K562 (cell line): Measurements from ENCODE around the gene ADIPOR2. TPM values are rescaled to one million over a fixed set of nuclear protein-coding genes. Genes with fewer than 3 reads are reported as not detected.

ENCODE experiments used
- ATAC-seq: fragments of 200-7000 bp; cut with Tn5 transposase; 3 replicates; pipeline ENCODE4 v1.9.1; 2020; ENCODE audit warnings: moderate library complexity
- BruUV-seq: library from RNA; stranded (reverse); fragments of 400-500 nt; replicated peaks from 2 replicates; lab custom pipeline; 2021; lab: Mats Ljungman, UMichigan
- CTCF ChIA-PET: fragments of 300-600 bp; formaldehyde crosslinking; extraction: SDS; loops from one replicate; lab custom pipeline; 2021; ENCODE audit warnings: low intra/inter-chr PET ratio; lab: Yijun Ruan, JAX
- POLR2A ChIA-PET: fragments of 300-600, 350-650 bp; sonication (Branson Sonifier 250); formaldehyde crosslinking; extraction: SDS; loops from one replicate; lab custom pipeline; 2021; ENCODE audit warnings: antibody characterized with exemption, inconsistent platforms; lab: Yijun Ruan, JAX
- DNase-seq, 4 experiments: peaks; one replicate each; pipeline versions ENCODE4 v3.0.0 to v3.0.0-alpha.2; 2011 to 2018; ENCODE audit warnings: low spot score in 3 of 4, mixed read lengths in 3 of 4; ENCODE audit errors: extremely low read depth in 1 of 4
- FAIRE-seq: peaks from 2 replicates; lab custom pipeline; 2011; peaks lifted over from hg19 to GRCh38; lab: Jason Lieb, UNC
- H2AFZ ChIP-seq: 2 replicates; pipeline ENCODE4 v1.6.0; 2011; ENCODE audit warnings: low read depth, low read length, control low read depth, inconsistent platforms
- H3K27ac ChIP-seq: fragments of 200-600 bp; 3 replicates; pipeline ENCODE4 v1.8.0; 2011; ENCODE audit warnings: low read depth, mild to moderate bottlenecking, control low read depth, inconsistent platforms, low read length, moderate library complexity, mixed read lengths; ENCODE audit errors: extremely low read depth
- H3K27me3 ChIP-seq, 2 experiments: fragments of 300-600 bp in 1 of 2; 2 replicates in 1 of 2; 3 replicates in 1 of 2; pipeline versions ENCODE4 v1.6.0 to v1.8.0; 2011; ENCODE audit warnings: inconsistent platforms in 2 of 2, low read length in 2 of 2, mild to moderate bottlenecking in 1 of 2, mixed read lengths in 1 of 2, moderate library complexity in 1 of 2; ENCODE audit not compliant: control insufficient read depth in 2 of 2, insufficient read depth in 2 of 2
- H3K36me3 ChIP-seq: fragments of 300-600 bp; 3 replicates; pipeline ENCODE4 v1.8.0; 2011; ENCODE audit warnings: mild to moderate bottlenecking, low read length, inconsistent platforms; ENCODE audit not compliant: control insufficient read depth, insufficient read depth
- H3K4me1 ChIP-seq, 2 experiments: fragments of 200-600 bp in 1 of 2; replicated peaks in 1 of 2; 2 replicates in 1 of 2; 3 replicates in 1 of 2; pipeline versions ENCODE4 v1.5.1 to v1.8.0; 2011; ENCODE audit warnings: inconsistent platforms in 2 of 2, low read length in 2 of 2, mild to moderate bottlenecking in 1 of 2, mixed read lengths in 1 of 2, moderate library complexity in 1 of 2; ENCODE audit not compliant: control insufficient read depth in 2 of 2, insufficient read depth in 2 of 2
- H3K4me2 ChIP-seq: 2 replicates; pipeline ENCODE4 v1.6.1; 2011; ENCODE audit warnings: low read length, control low read depth, inconsistent platforms, mixed read lengths; ENCODE audit not compliant: insufficient read depth
- H3K4me3 ChIP-seq: fragments of 200-600 bp; sonication (generic), shearing (Covaris generic); 2 replicates; pipeline ENCODE4 v1.5.1; 2016; ENCODE audit warnings: control low read depth, inconsistent platforms
- H3K79me2 ChIP-seq: fragments of 200-600 bp; 3 replicates; pipeline ENCODE4 v1.8.0; 2011; ENCODE audit warnings: low read length, inconsistent platforms; ENCODE audit not compliant: control insufficient read depth, insufficient read depth
- H3K9ac ChIP-seq, 2 experiments: 2 replicates each; pipeline versions ENCODE4 v1.6.0 to v1.6.1; 2011; ENCODE audit warnings: low read depth in 2 of 2, low read length in 2 of 2, control low read depth in 1 of 2, inconsistent platforms in 1 of 2, mild to moderate bottlenecking in 1 of 2, mixed read lengths in 1 of 2; ENCODE audit not compliant: insufficient read depth in 1 of 2
- H3K9me1 ChIP-seq: one replicate; pipeline ENCODE4 v1.6.0; 2011; ENCODE audit warnings: inconsistent platforms, mild to moderate bottlenecking, low read length, moderate library complexity; ENCODE audit not compliant: control insufficient read depth, insufficient read depth
- H3K9me3 ChIP-seq: replicated peaks from 2 replicates; pipeline ENCODE4 v1.5.1; 2011; ENCODE audit warnings: low read depth, low read length, inconsistent platforms; ENCODE audit not compliant: control insufficient read depth, insufficient read depth
- H4K20me1 ChIP-seq: replicated peaks from 2 replicates; pipeline ENCODE4 v1.6.1; 2011; ENCODE audit warnings: low read length, inconsistent platforms, mixed read lengths; ENCODE audit not compliant: control insufficient read depth, insufficient read depth
- CBFA2T2 ChIP-seq: fragments of 450-650 bp; conservative IDR thresholded peaks from 2 replicates; pipeline ENCODE4 v1.6.1; 2017; ENCODE audit warnings: mild to moderate bottlenecking
- DNMT1 ChIP-seq: fragments of 450-650 bp; IDR thresholded peaks from 2 replicates; pipeline ENCODE4 v1.6.1; 2016; ENCODE audit warnings: antibody characterized with exemption, mild to moderate bottlenecking
- ELF1 ChIP-seq: fragments of 200-800 bp; sonication (Bioruptor generic); IDR thresholded peaks from 2 replicates; pipeline ENCODE4 v1.6.1; 2016; ENCODE audit warnings: missing genetic modification characterization, missing compliant biosample characterization
- EWSR1 ChIP-seq: fragments of 450-650 bp; IDR thresholded peaks from 2 replicates; pipeline ENCODE4 v1.6.1; 2018; ENCODE audit warnings: borderline replicate concordance, mild to moderate bottlenecking, low read depth, moderate library complexity; ENCODE audit not compliant: partially characterized antibody
- GABPA ChIP-seq: fragments of 200-800 bp; sonication (Bioruptor generic); conservative IDR thresholded peaks from 2 replicates; pipeline ENCODE4 v1.6.1; 2016; ENCODE audit warnings: low read depth, missing genetic modification characterization, missing compliant biosample characterization
- GABPB2 ChIP-seq: fragments of 250-450 bp; sonication (Bioruptor Pico); conservative IDR thresholded peaks from 2 replicates; pipeline ENCODE4 v1.5.1; 2021; ENCODE audit warnings: mild to moderate bottlenecking
- HDGF ChIP-seq: fragments of 450-650 bp; IDR thresholded peaks from 2 replicates; pipeline ENCODE4 v1.6.1; 2016
- HINFP ChIP-seq: fragments of 450-650 bp; conservative IDR thresholded peaks from 2 replicates; pipeline ENCODE4 v1.6.1; 2016; ENCODE audit warnings: missing genetic modification characterization, low read depth, mild to moderate bottlenecking, control low read depth, missing compliant biosample characterization
- HNRNPL ChIP-seq: fragments of 200-400 bp; formaldehyde crosslinking; IDR thresholded peaks from 2 replicates; pipeline ENCODE4 v1.6.1; 2017; ENCODE audit warnings: low read depth, mild to moderate bottlenecking, low read length
- HNRNPUL1 ChIP-seq: fragments of 200-400 bp; formaldehyde crosslinking; IDR thresholded peaks from 2 replicates; pipeline ENCODE4 v1.6.1; 2017; ENCODE audit warnings: low read length
- IFI16 ChIP-seq: fragments of 250-450 bp; sonication (Bioruptor Pico); IDR thresholded peaks from 2 replicates; pipeline ENCODE4 v2.1.2; 2022; ENCODE audit warnings: mild to moderate bottlenecking, inconsistent platforms
- MCM2 ChIP-seq: fragments of 450-650 bp; IDR thresholded peaks from 2 replicates; pipeline ENCODE4 v1.6.1; 2017; ENCODE audit warnings: low read depth, mild to moderate bottlenecking
- MCM3 ChIP-seq: fragments of 450-650 bp; IDR thresholded peaks from 2 replicates; pipeline ENCODE4 v1.6.1; 2016
- RBFOX2 ChIP-seq: fragments of 200-400 bp; formaldehyde crosslinking; IDR thresholded peaks from 2 replicates; pipeline ENCODE4 v1.6.1; 2017; ENCODE audit warnings: low read depth, mild to moderate bottlenecking, low read length, moderate library complexity
- SIRT6 ChIP-seq: IDR thresholded peaks from one replicate; pipeline ENCODE4 v1.6.1; 2012; ENCODE audit warnings: low read depth, mild to moderate bottlenecking, control low read depth, inconsistent platforms, low read length, moderate library complexity
- TAF9B ChIP-seq: fragments of 450-650 bp; IDR thresholded peaks from 2 replicates; pipeline ENCODE4 v1.6.1; 2018; ENCODE audit warnings: mild to moderate bottlenecking; ENCODE audit not compliant: partially characterized antibody
- TAL1 ChIP-seq: fragments of 450-650 bp; IDR thresholded peaks from 2 replicates; pipeline ENCODE4 v1.6.1; 2016; ENCODE audit warnings: mild to moderate bottlenecking
- ZNF512 ChIP-seq: IDR thresholded peaks from 2 replicates; pipeline ENCODE4 v1.6.1; 2016; ENCODE audit warnings: missing genetic modification characterization, missing compliant biosample characterization
- ZNF79 ChIP-seq: fragments of 250-450 bp; sonication (Bioruptor Pico); IDR thresholded peaks from 2 replicates; pipeline ENCODE4 v1.4.0; 2020; ENCODE audit warnings: low read depth, mild to moderate bottlenecking, moderate library complexity
- WGBS: fragments of 100-300 bp; shearing (Covaris generic); methylation state at CpG from one replicate; pipeline ENCODE4 v1.1.6; 2016; ENCODE audit warnings: low coverage, mixed read lengths; ENCODE audit not compliant: insufficient coverage; ENCODE audit errors: missing lambda C conversion rate; 5-methylcytosine and 5-hydroxymethylcytosine counted together
- in situ Hi-C: fragments of 300-500 bp; cut with MboI; formaldehyde crosslinking; loops from 4 replicates; pipeline ENCODE4 v1.15.0; 2018; ENCODE audit warnings: inconsistent platforms, mixed read lengths
- intact Hi-C: fragments of 100-400 bp; cut with micrococcal nuclease; formaldehyde crosslinking; loops from 2 replicates; pipeline ENCODE4 v1.14.2; 2022
- polyA plus RNA-seq, 8 experiments: library from polyadenylated mRNA; depleted of rRNA in 4 of 8; stranded (reverse) in 5 of 8; unstranded in 3 of 8; fragments of >200 nt; fragmentation: Nextera tagmentation in 2 of 8; fragmentation: Illumina TruSeq in 1 of 8; extraction: Ambion mirVana in 2 of 8; extraction: Trizol in 1 of 8; gene quantifications; 2 replicates each; pipeline versions ENCODE4 v1.2.1 to v1.2.3, GENCODE V29; 2011 to 2014; ENCODE audit warnings: inconsistent platforms in 1 of 8, missing spikeins in 1 of 8
- total RNA-seq, 7 experiments: library from RNA; depleted of rRNA in 6 of 7; stranded (reverse); fragments of >200 nt in 6 of 7; fragmentation: Illumina TruSeq in 2 of 7; extraction: Trizol in 2 of 7; gene quantifications; 2 replicates each; pipeline versions ENCODE4 v1.2.1 to v1.2.3, GENCODE V29; 2011 to 2021; ENCODE audit warnings: low replicate concordance in 1 of 7

Gene ADIPOR2
- total and polyA plus RNA-seq, 9 of the 15 experiments (the other 6 are each of a cell fraction or from before 2014, with no cell fraction given), result 10.9 to 63.5 (median 46.0) TPM

DNA sequence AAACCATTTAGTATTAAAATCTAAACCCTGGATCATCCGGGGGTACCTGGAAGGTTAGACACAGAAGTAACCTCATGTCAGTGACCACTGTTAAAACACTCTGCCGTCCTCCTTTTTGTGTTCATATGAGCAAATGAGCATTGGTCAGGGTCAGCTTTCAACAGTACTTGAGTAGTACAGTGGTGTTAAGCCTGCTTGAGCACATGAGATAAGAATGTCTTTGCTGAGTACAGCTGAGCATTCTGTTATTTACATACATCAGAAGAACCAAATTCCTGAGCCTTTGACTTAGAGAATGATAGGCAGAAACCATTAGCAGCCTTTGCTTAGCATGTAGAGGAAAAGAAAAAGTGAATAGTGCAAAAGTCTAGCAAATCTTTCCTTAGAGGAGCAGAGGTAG, 90.9 kb downstream of the ADIPOR2 start:
- Histone ChIP-seq H3K79me2 (peaks cover 14% of the 10 kb centered on the region; the same call in 2 of the 3 replicates), H3K9me1 (peaks cover 3% of the 10 kb centered on the region), H4K20me1 (0 out of 2 replicates have a peak, but pooled peaks cover 3% of the 10 kb centered on the region), H3K4me2 (no peak overlapping the region), H3K9me3 (no peaks in the 10 kb centered on the region), H3K27me3 (no peaks in the 10 kb centered on the region), H3K27ac (peak overlapping the region; percentile 26; the same call in 1 of the 3 replicates), H3K4me3 (no peak overlapping the region), H3K36me3 (peaks cover 83% of the 10 kb centered on the region), H3K9ac (no peak overlapping the region), H2AFZ (no peak overlapping the region), H3K4me1 (peaks cover 0 to 4% of the 10 kb centered on the region in 2 experiments; a peak in 2 of 5 replicates)
- ATAC-seq, result peak; percentile 72
- no peak for TF ChIP-seq HINFP (tag)
- no peak for TF ChIP-seq RBFOX2
- no peak for TF ChIP-seq DNMT1
- TF ChIP-seq MCM2, result no peak
- TF ChIP-seq SIRT6, result no peak
- TF ChIP-seq GABPA (tag), result no peak
- TF ChIP-seq EWSR1, result no peak
- no peak for TF ChIP-seq MCM3
- TF ChIP-seq ELF1, result no peak
- TF ChIP-seq HNRNPL, result no peak
- TF ChIP-seq CBFA2T2, result no peak
- TF ChIP-seq GABPB2 (CRISPR knock-in tag), result no peak
- no peak for TF ChIP-seq HNRNPUL1
- no peak for TF ChIP-seq TAF9B
- TF ChIP-seq ZNF512 (tag), result no peak
- no peak for TF ChIP-seq ZNF79
- no peak for TF ChIP-seq TAL1
- TF ChIP-seq IFI16 (CRISPR knock-in tag), result no peak
- no peak for TF ChIP-seq HDGF
- intact Hi-C loops, result no loop called here
- peak; percentile 49 for FAIRE-seq
- BruUV-seq, result no TSS peak
- ChIA-PET CTCF (no interaction called here), POLR2A (interaction anchor here (0.6 to 1.1 kb wide), 3 partner anchors 9 to 332 kb away, joined by 3 to 4 read pairs (median 3); partner anchors contain the start of gene ADIPOR2)
- in situ Hi-C loops, result no loop called here
- 54% methylated on average over 2 of the region's 2 CpGs for WGBS
- DNase-seq, result peak in 1 of 4 experiments; percentile 17
